HG03025 (cell line): ENCODE results near the gene TSPAN31.
"Not testable (repeated sequence)": the region's sequence is repeated elsewhere in the genome, so short reads cannot be mapped to it uniquely, and the experiment has no call there.

Experiments
- ATAC-seq: cut with Tn5 transposase; IDR thresholded peaks from one replicate; pipeline ENCODE4 v1.9.1; 2021; ENCODE audit warnings: mild to moderate bottlenecking, moderate library complexity; ENCODE audit not compliant: unreplicated experiment, low FRiP score

Gene TSPAN31

GRCh38 chr12:57765698-57766463, 21.0 kb downstream of the TSPAN31 start:
- no peak for ATAC-seq

- ATAC-seq = no peak
Measured at GRCh38 chr12:57766464-57767304, 21.8 kb downstream of the TSPAN31 start, which contains the start of gene CYP27B1. CYP27B1 (minus strand) TSS chr12:57767078; CDS start chr12:57767041, 37 bp downstream.

GRCh38 chr12:57767305-57767698, 22.5 kb downstream of the TSPAN31 start:
- ATAC-seq = no peak

GRCh38 chr12:57767876-57768275, 23.0 kb downstream of the TSPAN31 start:
- ATAC-seq = no peak

GRCh38 chr12:57769594-57769993, 24.8 kb downstream of the TSPAN31 start:
- no peak for ATAC-seq

- ATAC-seq = no peak
Measured at GRCh38 chr12:57770734-57771133, 25.9 kb downstream of the TSPAN31 start.

GRCh38 chr12:57771236-57771872, 26.5 kb downstream of the TSPAN31 start:
- peak; percentile 63 for ATAC-seq

GRCh38 chr12:57771873-57772428, 27.1 kb downstream of the TSPAN31 start, which contains the start of gene METTL1:
METTL1 (minus strand) TSS chr12:57772105; CDS start chr12:57772083, 22 bp downstream.
- ATAC-seq = peak; percentile 83

GRCh38 chr12:57772429-57773322, 27.8 kb downstream of the TSPAN31 start, which contains the start of gene EEF1AKMT3:
EEF1AKMT3 (plus strand) TSS chr12:57772614; CDS start chr12:57772725, 111 bp downstream.
- peak; percentile 27 for ATAC-seq

- not testable (repeated sequence) for ATAC-seq
Measured at GRCh38 chr12:57774634-57775033, 29.8 kb downstream of the TSPAN31 start.

GRCh38 chr12:57775044-57775443, 30.2 kb downstream of the TSPAN31 start:
- ATAC-seq = no peak

- no peak for ATAC-seq
Measured at GRCh38 chr12:57775563-57776246, 30.9 kb downstream of the TSPAN31 start.

- ATAC-seq = no peak
Measured at GRCh38 chr12:57776247-57776587, 31.4 kb downstream of the TSPAN31 start.

GRCh38 chr12:57777367-57777766, 32.5 kb downstream of the TSPAN31 start:
- ATAC-seq = no peak

GRCh38 chr12:57777911-57778310, 33.1 kb downstream of the TSPAN31 start:
- no peak for ATAC-seq

- ATAC-seq = no peak
Measured at GRCh38 chr12:57779736-57780135, 34.9 kb downstream of the TSPAN31 start.

GRCh38 chr12:57780284-57780897, 35.6 kb downstream of the TSPAN31 start:
- ATAC-seq = no peak

- ATAC-seq = no peak
Measured at GRCh38 chr12:57781244-57781643, 36.4 kb downstream of the TSPAN31 start.

GRCh38 chr12:57781801-57782200, 37.0 kb downstream of the TSPAN31 start:
- no peak for ATAC-seq
